GM21515 (cell line): ENCODE measurements around the gene SEC16B.

Experiments
- ATAC-seq: cut with Tn5 transposase; IDR thresholded peaks from one replicate; pipeline ENCODE4 v1.9.1; 2021; ENCODE audit not compliant: unreplicated experiment

Gene SEC16B

GRCh38 chr1:177977141-177977540 is 7.3 kb upstream of the SEC16B start:
- ATAC-seq = no peak

DNA sequence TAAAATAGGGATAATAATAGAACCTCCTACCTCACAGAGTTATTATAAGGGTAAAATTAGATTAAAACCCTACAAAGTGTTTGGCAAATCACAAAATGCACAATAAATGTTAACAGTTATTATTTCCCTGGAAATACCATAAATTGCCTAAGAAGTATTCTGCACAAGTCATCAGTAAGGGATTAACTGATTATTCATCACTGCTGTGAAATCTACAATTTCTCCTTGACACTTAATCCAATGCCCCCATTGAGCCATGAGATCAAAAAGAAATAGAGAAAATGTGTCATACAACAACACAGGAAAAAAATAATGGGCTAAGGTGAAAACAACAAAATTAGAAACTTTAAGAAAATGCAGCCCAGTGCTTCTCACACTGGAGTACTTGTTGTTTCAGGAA is 6.7 kb upstream of the SEC16B start:
- no peak for ATAC-seq

- no peak for ATAC-seq
These were observed 6.0 kb upstream of the SEC16B start for GRCh38 chr1:177975588-177976495.

DNA sequence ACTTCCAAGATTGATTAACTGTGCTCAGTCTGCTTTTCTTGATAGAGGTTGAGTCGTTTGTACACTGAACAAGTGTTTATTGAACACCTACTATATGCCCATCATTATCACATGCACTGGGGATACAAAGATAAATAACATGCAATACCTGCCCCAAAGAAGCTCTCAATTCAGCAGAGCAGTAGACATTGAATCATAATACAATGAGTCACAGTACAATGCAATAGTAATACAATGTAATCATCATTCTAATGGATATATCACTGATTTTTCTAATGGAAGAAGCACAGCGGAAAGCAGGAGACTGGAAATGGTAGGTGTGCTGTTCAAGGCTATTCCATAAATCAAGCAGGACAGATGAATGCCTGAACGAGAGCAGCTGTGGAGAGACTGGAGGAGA is 3.7 kb upstream of the SEC16B start:
- ATAC-seq = no peak

GRCh38 chr1:177969109-177969508 is 749 bp downstream of the SEC16B start:
- ATAC-seq = no peak

DNA sequence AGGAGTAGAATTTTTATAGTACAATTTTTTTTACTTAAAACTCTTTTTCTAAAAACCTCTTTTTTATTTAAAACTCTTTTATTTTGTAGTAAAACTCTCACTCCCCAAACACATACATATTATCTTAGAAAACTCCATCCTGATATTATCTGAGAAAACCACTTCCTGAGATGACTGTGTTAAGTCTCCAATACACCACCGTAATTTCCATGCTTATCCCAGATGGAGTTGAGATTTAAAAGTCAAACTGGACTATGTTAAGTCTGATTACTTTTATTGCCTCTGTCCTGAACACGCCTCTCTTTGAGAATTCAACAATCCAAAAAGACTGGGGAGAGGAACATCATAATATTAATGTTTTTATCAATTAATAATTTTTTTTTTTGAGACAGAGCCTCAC is 3.7 kb downstream of the SEC16B start:
- no peak for ATAC-seq

DNA sequence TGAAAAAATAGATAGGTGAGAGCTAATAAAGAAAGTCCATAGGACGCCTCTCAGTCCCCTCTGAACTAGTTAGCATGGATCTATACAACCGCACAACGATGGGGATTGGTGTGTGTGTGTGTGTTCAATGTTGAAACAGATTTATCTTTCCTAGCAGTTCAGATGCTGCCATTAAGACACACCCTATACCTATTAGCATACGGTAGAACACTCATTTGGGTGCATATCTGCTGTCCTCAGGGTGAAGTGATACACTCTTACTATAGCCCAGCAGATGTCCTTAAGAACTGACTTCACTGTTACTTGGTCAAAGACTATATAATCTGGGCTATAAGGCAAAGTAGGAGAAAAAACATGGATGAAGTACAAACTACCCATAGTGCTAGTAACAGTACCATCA is 4.6 kb downstream of the SEC16B start:
- no peak for ATAC-seq

DNA sequence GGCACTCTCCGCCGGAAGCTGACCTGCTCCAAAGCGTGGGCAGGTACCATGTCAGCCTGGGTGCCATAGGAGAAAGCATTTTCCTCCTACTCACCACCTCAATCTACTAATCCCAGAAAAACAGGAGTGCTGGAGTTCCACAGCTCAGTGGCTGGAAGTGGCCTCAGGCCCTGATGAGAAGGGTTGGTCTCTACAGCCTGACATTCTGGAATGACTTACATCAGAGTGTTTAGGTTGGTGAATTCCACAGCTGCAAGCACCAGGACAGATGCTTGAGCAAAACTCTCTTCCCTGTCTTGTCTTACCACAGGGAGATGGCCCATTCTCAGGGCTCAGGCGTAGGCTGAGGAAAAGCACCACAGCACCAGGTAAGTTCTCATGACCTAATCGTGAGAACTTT is 5.5 kb downstream of the SEC16B start:
- ATAC-seq = no peak

DNA sequence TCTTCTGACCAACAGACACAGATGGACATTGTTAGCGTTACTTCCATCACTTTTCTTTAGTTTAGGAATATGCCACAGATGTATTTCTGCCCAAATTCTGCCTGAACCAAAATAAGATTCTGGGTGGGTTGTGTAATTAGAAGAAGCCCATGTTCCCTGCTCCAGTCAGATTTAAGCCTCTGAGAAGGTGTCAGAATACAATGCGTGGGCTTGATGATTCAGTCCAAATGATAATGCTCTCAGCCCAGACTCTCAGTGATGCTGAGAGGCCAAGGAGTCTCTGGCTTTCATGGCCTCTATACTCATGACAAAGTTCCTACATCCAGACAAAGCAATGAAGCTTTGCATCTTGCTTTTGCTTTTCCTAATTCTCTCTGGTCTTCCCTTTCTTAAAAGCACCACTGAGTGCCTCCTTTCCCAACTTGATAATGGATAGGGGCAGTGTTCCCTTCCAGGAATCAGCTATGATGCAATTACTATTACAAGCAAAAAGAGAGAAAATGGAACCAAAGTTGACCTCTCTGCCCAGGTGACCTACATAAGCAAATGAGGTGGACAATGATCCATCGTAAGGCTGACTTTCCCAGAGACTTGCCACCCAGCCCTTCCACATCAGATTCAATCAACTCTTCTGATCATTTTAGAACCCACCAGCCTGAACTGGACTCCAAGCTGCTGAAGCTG is 8.8 kb downstream of the SEC16B start:
- no peak for ATAC-seq

DNA sequence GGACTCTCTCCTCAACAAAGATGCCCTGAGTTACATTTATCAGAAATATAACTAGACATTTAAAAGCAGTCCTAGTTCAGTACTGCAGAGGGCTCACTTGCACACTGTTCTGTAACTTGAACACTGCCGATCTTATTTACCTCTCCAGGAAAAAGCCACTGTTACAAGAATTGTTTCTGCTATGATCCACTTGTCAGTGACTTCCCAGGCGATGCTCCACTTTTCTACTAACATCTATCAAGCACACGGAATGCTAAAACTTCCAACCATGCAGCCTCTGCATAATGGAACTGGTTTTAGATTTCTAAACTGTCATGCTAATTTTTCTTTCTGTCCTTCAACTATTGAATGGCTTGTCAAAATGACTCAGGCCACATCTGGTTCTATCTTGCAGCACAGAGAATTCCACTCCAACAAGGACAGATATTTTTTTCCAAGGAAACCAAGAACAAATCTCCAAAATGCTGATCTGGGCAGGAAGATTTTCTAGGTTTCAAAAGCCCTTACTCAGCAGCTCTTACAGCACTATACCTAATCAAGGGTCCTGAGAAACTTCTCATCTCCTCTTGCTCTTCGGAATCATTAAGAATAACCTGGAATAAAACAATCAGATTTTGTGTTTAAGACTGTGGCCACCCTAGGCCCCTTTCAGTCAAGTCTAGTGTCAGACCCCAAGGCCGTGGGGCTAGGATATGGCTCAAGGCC is 9.9 kb downstream of the SEC16B start:
- no peak for ATAC-seq

DNA sequence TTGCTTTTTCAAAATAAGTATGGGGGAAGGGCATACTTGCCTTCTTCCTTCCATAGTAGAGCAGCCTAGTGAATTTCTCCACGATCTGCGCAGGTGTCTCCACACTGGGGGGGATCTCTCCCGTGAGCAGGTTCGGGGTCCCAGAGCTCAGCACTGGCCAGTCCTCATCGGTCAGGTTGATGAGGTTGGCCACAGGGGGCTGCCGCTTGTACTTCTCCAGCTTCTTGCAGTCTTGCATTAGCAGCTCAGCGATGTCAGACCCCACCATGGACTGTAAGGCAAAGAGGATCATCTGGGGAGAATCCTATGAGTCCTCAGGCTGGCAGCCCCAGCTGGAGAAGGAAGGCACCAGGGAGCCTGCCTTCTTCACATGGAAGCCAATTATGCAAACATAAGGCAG is 11.8 kb downstream of the SEC16B start:
- no peak for ATAC-seq

- no peak for ATAC-seq
These were observed 15.8 kb downstream of the SEC16B start for GRCh38 chr1:177954076-177954475.

DNA sequence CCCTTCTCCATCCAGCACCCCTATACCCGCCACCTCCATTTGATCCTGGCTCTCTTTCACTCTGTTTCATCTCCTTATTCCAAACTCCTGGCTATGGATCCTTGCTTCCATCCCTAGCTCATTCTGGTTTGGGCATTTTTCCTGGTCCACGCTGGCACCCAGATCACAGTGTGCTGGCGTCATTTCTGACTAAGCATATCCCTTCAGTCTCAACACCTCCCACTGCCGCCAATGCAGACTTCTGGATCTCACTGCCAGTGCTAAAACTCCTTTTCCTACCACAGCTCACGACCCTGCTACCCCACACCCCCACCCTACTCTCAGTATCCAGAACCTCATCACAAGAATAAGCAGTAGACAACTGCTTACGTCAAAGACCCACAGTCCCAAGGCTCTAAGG is 16.3 kb downstream of the SEC16B start:
- no peak for ATAC-seq

GRCh38 chr1:177952691-177953090 is 17.2 kb downstream of the SEC16B start:
- ATAC-seq = no peak

- no peak for ATAC-seq
These were observed 17.6 kb downstream of the SEC16B start for GRCh38 chr1:177952249-177952648.

DNA sequence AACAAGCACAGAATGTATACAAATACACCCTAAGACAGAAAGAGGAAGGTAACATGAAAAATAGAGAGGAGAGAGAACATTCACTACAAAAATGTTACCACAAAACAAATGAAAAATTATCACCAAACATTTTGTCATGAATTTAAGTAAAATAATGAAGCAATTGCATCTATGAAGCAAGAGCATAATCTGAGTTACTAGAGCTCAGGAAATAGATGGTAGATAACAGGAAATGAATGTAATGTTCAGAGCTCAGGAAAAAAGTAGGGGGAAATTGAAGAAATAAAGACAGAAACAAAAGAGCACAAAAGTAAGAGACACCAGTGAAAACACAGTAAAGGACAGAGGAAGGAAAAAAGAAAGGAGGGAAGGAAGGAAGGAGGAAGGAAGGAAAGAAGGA is 19.4 kb downstream of the SEC16B start:
- ATAC-seq = no peak

DNA sequence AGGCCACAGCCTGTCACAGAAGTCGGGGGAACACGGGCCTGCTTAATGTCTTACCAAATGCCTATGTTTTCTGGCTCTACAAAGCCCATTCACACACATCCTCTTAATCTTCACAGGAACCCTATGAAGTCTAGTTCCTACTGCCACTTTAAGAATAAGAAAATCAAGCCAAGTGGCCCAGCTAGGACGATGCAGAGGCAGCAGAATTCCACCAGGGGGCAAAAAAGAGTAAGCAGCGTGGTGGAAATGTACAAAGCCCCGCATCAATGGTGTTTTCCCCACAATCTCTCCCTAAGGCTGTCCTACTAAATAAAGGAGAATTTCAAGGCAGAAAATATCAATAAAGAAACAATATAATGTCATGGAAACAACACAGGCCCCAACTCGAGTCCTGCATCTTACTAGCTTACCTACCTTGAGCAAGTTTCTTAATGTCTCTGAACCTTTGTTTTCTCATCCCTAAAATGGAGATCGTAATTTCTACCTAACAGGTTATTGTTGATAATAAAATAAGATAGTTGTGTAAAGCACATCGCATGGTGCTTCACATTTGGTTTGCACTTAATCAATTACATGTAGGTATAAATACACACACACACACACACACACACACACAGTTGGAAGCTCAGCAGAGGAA is 21.4 kb downstream of the SEC16B start:
- ATAC-seq = peak; percentile 80

DNA sequence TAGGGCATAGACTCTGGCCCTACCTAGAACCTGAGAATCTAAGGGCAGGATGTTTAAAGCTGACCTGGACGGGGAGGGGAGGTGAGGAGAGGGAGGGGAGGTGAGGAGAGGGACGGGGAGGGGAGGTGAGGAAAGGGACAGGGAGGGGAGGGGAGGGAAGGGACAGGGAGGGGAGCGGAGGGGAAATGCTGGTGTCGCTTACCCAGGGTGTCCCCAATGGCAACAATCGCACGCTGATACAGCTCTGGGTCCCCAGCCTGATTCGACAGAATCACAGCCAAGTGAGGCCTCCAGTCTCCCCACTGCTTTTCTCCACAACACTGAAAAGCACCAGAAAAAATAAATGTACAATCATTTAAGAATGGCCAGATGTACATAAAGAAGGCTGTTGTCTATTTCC is 22.2 kb downstream of the SEC16B start:
- ATAC-seq = no peak

- ATAC-seq = peak; percentile 73
These were observed 23.8 kb downstream of the SEC16B start for GRCh38 chr1:177945943-177946650.

DNA sequence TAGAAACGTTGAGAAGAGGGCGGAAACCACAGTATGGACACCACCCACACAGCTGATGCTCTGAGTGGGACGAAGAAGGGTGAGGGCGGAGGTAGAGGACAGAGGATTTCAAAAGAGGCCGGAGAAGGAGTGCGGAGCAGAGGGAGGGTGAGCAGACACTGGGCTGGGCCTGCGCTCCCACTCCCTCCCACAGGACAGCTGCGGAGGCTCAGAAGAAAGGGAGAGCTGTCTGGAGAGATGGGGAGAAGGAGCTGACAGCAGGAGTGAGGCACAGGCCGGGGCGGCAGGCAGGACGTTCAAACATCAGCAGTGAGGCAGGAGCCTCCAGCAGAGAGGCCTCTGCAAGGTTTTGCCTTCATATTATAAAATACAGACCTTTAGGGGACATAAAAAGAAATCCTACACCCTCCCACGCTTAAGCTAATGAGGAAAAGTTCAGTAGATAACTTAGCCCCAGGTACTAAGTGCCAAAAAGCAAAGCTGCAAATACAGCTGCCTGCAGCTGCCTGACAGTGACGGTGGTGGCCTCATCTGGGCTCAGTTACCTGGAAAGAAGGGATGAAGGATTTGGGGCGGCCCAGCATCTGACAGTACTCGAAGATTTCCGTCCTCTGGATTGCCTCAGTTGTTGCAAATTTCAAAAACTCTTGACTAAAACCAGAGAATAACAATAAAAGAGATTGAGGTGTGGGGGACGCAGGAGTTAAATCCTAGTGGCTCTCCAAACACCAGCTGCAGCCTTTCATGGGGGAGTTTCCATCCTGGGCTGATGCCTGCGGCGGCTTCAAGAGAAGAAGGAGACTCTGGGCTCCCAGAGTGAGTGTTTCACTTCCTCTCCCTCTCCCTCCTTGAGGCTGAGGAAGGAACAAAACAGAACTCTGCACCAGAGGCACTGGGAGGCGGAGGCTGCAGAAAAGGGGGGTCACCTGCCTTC is 25.6 kb downstream of the SEC16B start:
- ATAC-seq = no peak
